Astrocyte (in vitro differentiated cells and primary cell): ENCODE results near the gene CIITA. TPM values are rescaled to one million over a fixed set of nuclear protein-coding genes. Genes with fewer than 3 reads are reported as not detected.
A peak's percentile ranks its signal among the peaks of the same experiment; 100 is the strongest.

Experiments
- DNase-seq: peaks from one replicate; pipeline ENCODE4 v3.0.0-alpha.2; 2010; ENCODE audit warnings: low read depth
- FAIRE-seq: peaks from 2 replicates; lab custom pipeline; 2011; peaks lifted over from hg19 to GRCh38; lab: Jason Lieb, UNC
- H2AFZ ChIP-seq: 2 replicates; pipeline ENCODE4 v1.6.0; 2012; ENCODE audit warnings: low read depth, low read length, inconsistent platforms
- H3K27ac ChIP-seq: 2 replicates; pipeline ENCODE4 v1.5.1; 2011; ENCODE audit warnings: low read depth, low read length, inconsistent platforms
- H3K27me3 ChIP-seq: 2 replicates; pipeline ENCODE4 v1.6.0; 2011; ENCODE audit warnings: low read length, inconsistent platforms; ENCODE audit not compliant: insufficient read depth
- H3K36me3 ChIP-seq: 2 replicates; pipeline ENCODE4 v1.5.1; 2011; ENCODE audit warnings: low read length, inconsistent platforms; ENCODE audit not compliant: insufficient read depth
- H3K4me1 ChIP-seq: 2 replicates; pipeline ENCODE4 v1.5.1; 2011; ENCODE audit warnings: low read length, inconsistent platforms; ENCODE audit not compliant: insufficient read depth
- H3K4me2 ChIP-seq: 2 replicates; pipeline ENCODE4 v1.6.0; 2012; ENCODE audit warnings: low read length, inconsistent platforms
- H3K4me3 ChIP-seq: 2 replicates; pipeline ENCODE4 v1.5.1; 2011; ENCODE audit warnings: low read depth, mild to moderate bottlenecking, low read length, inconsistent platforms; ENCODE audit not compliant: insufficient read depth
- H3K79me2 ChIP-seq: 2 replicates; pipeline ENCODE4 v1.6.0; 2012; ENCODE audit warnings: mild to moderate bottlenecking, low read length, inconsistent platforms; ENCODE audit not compliant: insufficient read depth
- H3K9ac ChIP-seq: 2 replicates; pipeline ENCODE4 v1.6.0; 2012; ENCODE audit warnings: mild to moderate bottlenecking, low read length, inconsistent platforms
- H3K9me3 ChIP-seq: 2 replicates; pipeline ENCODE4 v1.5.1; 2012; ENCODE audit warnings: low read depth, mild to moderate bottlenecking, low read length, inconsistent platforms; ENCODE audit not compliant: insufficient read depth
- H4K20me1 ChIP-seq: 2 replicates; pipeline ENCODE4 v1.6.0; 2012; ENCODE audit warnings: low read length, inconsistent platforms; ENCODE audit not compliant: insufficient read depth
- H3K27ac Mint-ChIP-seq: one replicate; pipeline ENCODE4 v1.8.0; 2021; ENCODE audit warnings: mild to moderate bottlenecking, mixed read lengths; ENCODE audit not compliant: unreplicated experiment
- H3K27me3 Mint-ChIP-seq: one replicate; pipeline ENCODE4 v1.8.0; 2021; ENCODE audit warnings: low read depth, mixed read lengths; ENCODE audit not compliant: unreplicated experiment
- H3K36me3 Mint-ChIP-seq: one replicate; pipeline ENCODE4 v1.8.0; 2021; ENCODE audit warnings: low read depth, mixed read lengths; ENCODE audit not compliant: unreplicated experiment
- H3K4me1 Mint-ChIP-seq: one replicate; pipeline ENCODE4 v1.8.0; 2021; ENCODE audit warnings: low read depth, mixed read lengths; ENCODE audit not compliant: unreplicated experiment
- H3K4me3 Mint-ChIP-seq: one replicate; pipeline ENCODE4 v1.8.0; 2021; ENCODE audit warnings: mild to moderate bottlenecking, moderate library complexity, mixed read lengths; ENCODE audit not compliant: unreplicated experiment
- H3K9me3 Mint-ChIP-seq: one replicate; pipeline ENCODE4 v1.8.0; 2021; ENCODE audit warnings: mild to moderate bottlenecking, mixed read lengths; ENCODE audit not compliant: unreplicated experiment
- EZH2 ChIP-seq: IDR thresholded peaks from 2 replicates; pipeline ENCODE4 v1.6.1; 2012; ENCODE audit warnings: mild to moderate bottlenecking, low read length, inconsistent platforms; ENCODE audit not compliant: insufficient read depth
- total RNA-seq: library from RNA; stranded (reverse); gene quantifications from 2 replicates; pipeline ENCODE4 v1.2.1, GENCODE V29; 2021
- TF ChIP-seq, protein P1 (sequence below): IDR thresholded peaks from 2 replicates; pipeline ENCODE4 v1.5.1; 2011; ENCODE audit warnings: low read depth, mild to moderate bottlenecking, inconsistent platforms, low read length, moderate library complexity; ENCODE audit not compliant: insufficient read depth

The CIITA gene
- total RNA-seq, 1 donor from 2014 or later, result not detected

DNA sequence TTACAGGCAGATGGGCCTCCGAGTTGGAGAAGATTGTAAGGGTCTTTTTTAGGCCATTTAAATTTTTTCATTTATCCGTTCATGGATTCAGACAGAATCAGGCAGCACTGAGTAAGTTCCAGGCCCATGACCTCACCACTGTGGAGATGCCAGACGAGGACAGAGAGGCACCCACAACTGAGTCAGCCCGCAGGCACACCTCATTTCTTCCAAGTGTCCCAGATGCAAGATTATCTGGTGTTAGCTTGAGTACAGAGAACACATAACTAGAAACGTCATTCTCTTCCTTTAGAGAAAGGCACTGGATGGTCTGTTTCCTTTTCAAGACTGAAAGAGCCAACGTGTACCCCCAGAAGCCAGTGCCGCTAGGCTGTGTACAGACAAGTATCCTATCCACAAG is 84.2 kb downstream of the CIITA start:
- H3K79me2 ChIP-seq, result peaks cover 7% of the 10 kb centered on the region

DNA sequence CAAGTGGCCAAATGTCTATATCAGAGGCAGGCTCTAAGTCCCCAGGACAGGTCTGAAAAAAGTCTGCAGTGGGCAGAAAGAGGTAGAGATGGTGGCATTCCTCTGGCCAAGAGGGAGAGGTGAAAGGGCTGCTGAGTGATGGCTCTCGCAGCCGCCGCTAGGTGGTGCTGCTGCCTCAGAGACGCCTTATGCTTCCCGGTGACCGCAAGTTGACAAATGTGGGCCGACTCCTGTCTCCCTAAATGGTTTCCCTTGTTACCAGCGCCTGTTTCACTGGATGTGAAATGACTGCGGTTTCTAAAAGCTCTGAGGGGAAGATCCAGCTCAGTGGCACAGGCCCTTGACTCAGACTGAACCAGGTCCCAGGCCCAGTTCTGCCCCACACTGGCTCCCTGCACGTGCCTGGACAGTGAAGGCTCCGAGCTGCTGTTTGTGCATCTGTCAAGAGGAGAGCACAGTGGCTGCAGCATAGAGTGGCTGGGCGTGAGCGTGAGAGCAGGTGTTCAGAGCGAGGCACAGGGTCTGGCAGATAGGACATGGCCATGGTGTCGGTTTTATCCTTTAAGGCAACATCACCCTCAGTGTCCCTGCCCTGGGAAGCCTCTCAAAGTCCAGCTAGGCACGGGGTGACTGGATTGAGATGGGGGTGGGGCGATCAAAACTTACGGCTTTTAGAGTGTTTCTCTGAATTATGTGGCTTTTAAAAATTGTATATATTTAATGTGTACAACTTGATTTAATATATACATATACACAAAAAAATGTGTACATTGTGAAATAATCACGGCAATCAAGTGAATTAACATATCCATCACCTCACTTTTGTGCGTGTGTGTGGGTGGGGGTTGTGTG is 87.3 kb downstream of the CIITA start:
- TF ChIP-seq, protein P1, sequence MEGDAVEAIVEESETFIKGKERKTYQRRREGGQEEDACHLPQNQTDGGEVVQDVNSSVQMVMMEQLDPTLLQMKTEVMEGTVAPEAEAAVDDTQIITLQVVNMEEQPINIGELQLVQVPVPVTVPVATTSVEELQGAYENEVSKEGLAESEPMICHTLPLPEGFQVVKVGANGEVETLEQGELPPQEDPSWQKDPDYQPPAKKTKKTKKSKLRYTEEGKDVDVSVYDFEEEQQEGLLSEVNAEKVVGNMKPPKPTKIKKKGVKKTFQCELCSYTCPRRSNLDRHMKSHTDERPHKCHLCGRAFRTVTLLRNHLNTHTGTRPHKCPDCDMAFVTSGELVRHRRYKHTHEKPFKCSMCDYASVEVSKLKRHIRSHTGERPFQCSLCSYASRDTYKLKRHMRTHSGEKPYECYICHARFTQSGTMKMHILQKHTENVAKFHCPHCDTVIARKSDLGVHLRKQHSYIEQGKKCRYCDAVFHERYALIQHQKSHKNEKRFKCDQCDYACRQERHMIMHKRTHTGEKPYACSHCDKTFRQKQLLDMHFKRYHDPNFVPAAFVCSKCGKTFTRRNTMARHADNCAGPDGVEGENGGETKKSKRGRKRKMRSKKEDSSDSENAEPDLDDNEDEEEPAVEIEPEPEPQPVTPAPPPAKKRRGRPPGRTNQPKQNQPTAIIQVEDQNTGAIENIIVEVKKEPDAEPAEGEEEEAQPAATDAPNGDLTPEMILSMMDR, result peak; percentile 93
- no peak for TF ChIP-seq EZH2
- FAIRE-seq (no peak), DNase-seq (peak; percentile 80)
- Histone ChIP-seq H3K79me2 (no peaks in the 10 kb centered on the region), H3K4me3 (no peak overlapping the region), H3K4me1 (peaks cover 24% of the 10 kb centered on the region), H3K9ac (peak overlapping the region; percentile 13), H4K20me1 (peaks cover 12% of the 10 kb centered on the region), H3K36me3 (peaks cover 4% of the 10 kb centered on the region), H2AFZ (no peak overlapping the region), H3K27ac (peak overlapping the region; percentile 24), H3K27me3 (no peaks in the 10 kb centered on the region), H3K4me2 (peak overlapping the region; percentile 68), H3K9me3 (no peaks in the 10 kb centered on the region)
- Mint-ChIP-seq H3K27me3 (no peaks in the 10 kb centered on the region), H3K36me3 (peaks cover 19% of the 10 kb centered on the region), H3K4me1 (peaks cover 36% of the 10 kb centered on the region), H3K4me3 (peak overlapping the region; percentile 52), H3K9me3 (peaks cover 2% of the 10 kb centered on the region), H3K27ac (peak overlapping the region; percentile 50)

More for the DNA sequence above, 84.2 kb downstream of the CIITA start:
- peaks cover 41% of the 10 kb centered on the region for H3K4me1 ChIP-seq
- TF ChIP-seq EZH2, result no peak
- TF ChIP-seq, protein P1, result no peak
- peaks cover 16% of the 10 kb centered on the region for H3K36me3 Mint-ChIP-seq
- H3K4me1 Mint-ChIP-seq, result peaks cover 49% of the 10 kb centered on the region
- peaks cover 2% of the 10 kb centered on the region for H3K9me3 Mint-ChIP-seq
- no peak overlapping the region for H3K4me3 ChIP-seq
- H3K4me3 Mint-ChIP-seq, result peak overlapping the region; percentile 18
- no peaks in the 10 kb centered on the region for H3K27me3 ChIP-seq
- H2AFZ ChIP-seq, result no peak overlapping the region
- H3K36me3 ChIP-seq, result peaks cover 4% of the 10 kb centered on the region
- H3K9ac ChIP-seq, result peak overlapping the region; percentile 71
- H3K4me2 ChIP-seq, result peak overlapping the region; percentile 71
- H3K27ac Mint-ChIP-seq, result peak overlapping the region; percentile 79
- DNase-seq (peak; percentile 94), FAIRE-seq (no peak)
- peaks cover 16% of the 10 kb centered on the region for H4K20me1 ChIP-seq
- peak overlapping the region; percentile 84 for H3K27ac ChIP-seq
- H3K27me3 Mint-ChIP-seq, result no peaks in the 10 kb centered on the region
- H3K9me3 ChIP-seq, result no peaks in the 10 kb centered on the region
